Measurements from ENCODE around the gene PIKFYVE. TPM values are rescaled to one million over a fixed set of nuclear protein-coding genes. Genes with fewer than 3 reads are reported as not detected.

The PIKFYVE gene
- total and polyA plus RNA-seq, 2 donors (not counting 1 experiment from before 2014, with no cell fraction given), result 23.8 to 40.1 TPM

- TF ChIP-seq CTCF (conservative IDR thresholded peaks at IDR 0.05 in 1 of 2, IDR thresholded peaks at IDR 0.05 in 1 of 2; ENCODE audit: low read depth in 1 of 2, low read length in 2 of 2), result no peak
- TF ChIP-seq EZH2 (IDR thresholded peaks at IDR 0.05; ENCODE audit: low read length, missing control alignments), result no peak
- H3K9me3 ChIP-seq (ENCODE audit: control insufficient read depth, insufficient read depth, low read depth, low read length), result no peaks in the 10 kb centered on the region
- no peak overlapping the region for H3K4me2 ChIP-seq (ENCODE audit: extremely low read depth, insufficient read depth, low read length)
- H3K4me3 ChIP-seq (replicated peaks in 1 of 4; ENCODE audit: control extremely low read depth in 1 of 4, insufficient read depth in 1 of 4, low read depth in 3 of 4, low read length in 4 of 4), result no peak overlapping the region
- no peaks in the 10 kb centered on the region for H3K27me3 ChIP-seq (ENCODE audit: control insufficient read depth, insufficient read depth, low read length)
- no peak overlapping the region for H3K9ac ChIP-seq (ENCODE audit: insufficient read depth, low read length)
- H2AFZ ChIP-seq (ENCODE audit: low read length), result no peak overlapping the region
- no peaks in the 10 kb centered on the region for H4K20me1 ChIP-seq (ENCODE audit: control insufficient read depth, extremely low read depth, insufficient read depth, low read length)
- H3K27ac ChIP-seq (ENCODE audit: insufficient read depth, low read length), result no peak overlapping the region
- peak; percentile 13 to 64 for DNase-seq (ENCODE audit: low read depth in 2 of 2)
- no peaks in the 10 kb centered on the region for H3K79me2 ChIP-seq (ENCODE audit: control insufficient read depth, insufficient read depth, low read length)
- no peaks in the 10 kb centered on the region for H3K4me1 ChIP-seq (ENCODE audit: control insufficient read depth, extremely low read depth, insufficient read depth, low read length)
- peaks cover 3% of the 10 kb centered on the region for H3K36me3 ChIP-seq (ENCODE audit: control insufficient read depth, insufficient read depth, low read length)
Observed at GRCh38 chr2:208320686-208321085, 54.6 kb downstream of the PIKFYVE start.

- H3K36me3 ChIP-seq (ENCODE audit: control insufficient read depth, insufficient read depth, low read length), result peaks cover 5% of the 10 kb centered on the region
- H3K9me3 ChIP-seq (ENCODE audit: control insufficient read depth, insufficient read depth, low read depth, low read length), result no peaks in the 10 kb centered on the region
- H3K79me2 ChIP-seq (ENCODE audit: control insufficient read depth, insufficient read depth, low read length), result no peaks in the 10 kb centered on the region
- no peak overlapping the region for H3K4me3 ChIP-seq (replicated peaks in 1 of 4; ENCODE audit: control extremely low read depth in 1 of 4, insufficient read depth in 1 of 4, low read depth in 3 of 4, low read length in 4 of 4)
- no peak overlapping the region for H3K27ac ChIP-seq (ENCODE audit: insufficient read depth, low read length)
- no peak overlapping the region for H2AFZ ChIP-seq (ENCODE audit: low read length)
- H4K20me1 ChIP-seq (ENCODE audit: control insufficient read depth, extremely low read depth, insufficient read depth, low read length), result no peaks in the 10 kb centered on the region
- TF ChIP-seq EZH2 (IDR thresholded peaks at IDR 0.05; ENCODE audit: low read length, missing control alignments), result no peak
- H3K4me1 ChIP-seq (ENCODE audit: control insufficient read depth, extremely low read depth, insufficient read depth, low read length), result no peaks in the 10 kb centered on the region
- DNase-seq (ENCODE audit: low read depth in 2 of 2), result no peak
- no peak overlapping the region for H3K9ac ChIP-seq (ENCODE audit: insufficient read depth, low read length)
- H3K27me3 ChIP-seq (ENCODE audit: control insufficient read depth, insufficient read depth, low read length), result no peaks in the 10 kb centered on the region
- no peak overlapping the region for H3K4me2 ChIP-seq (ENCODE audit: extremely low read depth, insufficient read depth, low read length)
Observed at GRCh38 chr2:208326016-208326415, 60.0 kb downstream of the PIKFYVE start.

- H3K27me3 ChIP-seq (ENCODE audit: control insufficient read depth, insufficient read depth, low read length), result no peaks in the 10 kb centered on the region
- TF ChIP-seq EZH2 (IDR thresholded peaks at IDR 0.05; ENCODE audit: low read length, missing control alignments) (no peak), CTCF (conservative IDR thresholded peaks at IDR 0.05 in 1 of 2, IDR thresholded peaks at IDR 0.05 in 1 of 2; ENCODE audit: low read depth in 1 of 2, low read length in 2 of 2) (no peak)
- H3K4me1 ChIP-seq (ENCODE audit: control insufficient read depth, extremely low read depth, insufficient read depth, low read length), result no peaks in the 10 kb centered on the region
- H2AFZ ChIP-seq (ENCODE audit: low read length), result no peak overlapping the region
- no peak for DNase-seq (ENCODE audit: low read depth in 2 of 2)
- H4K20me1 ChIP-seq (ENCODE audit: control insufficient read depth, extremely low read depth, insufficient read depth, low read length), result no peaks in the 10 kb centered on the region
- no peaks in the 10 kb centered on the region for H3K79me2 ChIP-seq (ENCODE audit: control insufficient read depth, insufficient read depth, low read length)
- H3K36me3 ChIP-seq (ENCODE audit: control insufficient read depth, insufficient read depth, low read length), result peaks cover 5% of the 10 kb centered on the region
- no peak overlapping the region for H3K4me2 ChIP-seq (ENCODE audit: extremely low read depth, insufficient read depth, low read length)
- no peaks in the 10 kb centered on the region for H3K9me3 ChIP-seq (ENCODE audit: control insufficient read depth, insufficient read depth, low read depth, low read length)
- H3K27ac ChIP-seq (ENCODE audit: insufficient read depth, low read length), result no peak overlapping the region
- no peak overlapping the region for H3K9ac ChIP-seq (ENCODE audit: insufficient read depth, low read length)
- no peak overlapping the region for H3K4me3 ChIP-seq (replicated peaks in 1 of 4; ENCODE audit: control extremely low read depth in 1 of 4, insufficient read depth in 1 of 4, low read depth in 3 of 4, low read length in 4 of 4)
Observed at GRCh38 chr2:208329485-208329884, 63.4 kb downstream of the PIKFYVE start.

All from fibroblast of lung (primary cell).